ENCODE measurements around the gene CEBPG. TPM values are rescaled to one million over a fixed set of nuclear protein-coding genes. Genes with fewer than 3 reads are reported as not detected.

The CEBPG gene
- 18.0 TPM for total RNA-seq

DNA sequence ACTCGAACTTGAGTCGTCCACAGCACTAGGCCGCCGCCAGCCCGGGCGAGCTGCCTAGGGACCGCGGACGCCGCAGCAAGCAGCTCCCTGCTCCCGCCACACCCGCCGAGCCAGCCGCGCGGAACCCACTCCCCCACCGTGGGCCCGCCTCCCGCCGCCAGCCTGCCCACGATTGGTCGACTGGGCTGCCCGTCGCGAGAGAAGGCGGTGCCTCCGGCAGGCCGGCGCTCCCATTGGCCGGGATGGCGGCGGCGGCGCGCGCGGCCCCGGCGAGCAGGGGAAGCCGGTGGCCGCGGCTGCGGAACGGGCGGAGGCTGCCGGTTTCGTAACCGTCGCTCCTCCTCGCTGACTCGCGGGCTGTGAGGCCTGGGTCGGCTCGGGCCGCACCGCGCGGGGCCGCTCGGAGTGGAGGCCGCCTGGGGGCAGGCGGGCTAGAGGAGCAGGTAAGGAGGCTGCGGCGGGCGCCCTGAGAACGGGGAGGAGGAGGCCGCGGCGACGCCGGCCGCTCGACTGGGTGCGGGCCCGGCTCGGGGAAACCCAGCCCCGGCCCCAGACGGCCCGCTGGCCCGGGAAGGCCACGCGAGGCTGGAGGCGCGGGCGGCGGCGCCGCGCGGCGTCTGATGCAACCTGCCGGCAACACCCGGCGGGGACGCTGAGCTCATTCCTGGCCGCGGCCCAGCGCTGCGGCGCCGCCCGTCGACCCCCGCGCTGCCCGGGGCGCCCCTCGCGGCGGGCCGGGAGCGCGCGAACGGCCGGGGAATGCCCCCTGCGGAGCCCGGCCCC, at the start of gene CEBPG:
CEBPG (plus strand) TSS at position 257 of the 783 bp plus-strand sequence. CDS start 5,531 bp downstream, outside the sequence.
- peak; percentile 94 for DNase-seq (ENCODE audit: low spot score)

- no peak for DNase-seq (ENCODE audit: low spot score)
These were observed 48.9 kb upstream of the CEBPG start for GRCh38 chr19:33324628-33325027.

DNA sequence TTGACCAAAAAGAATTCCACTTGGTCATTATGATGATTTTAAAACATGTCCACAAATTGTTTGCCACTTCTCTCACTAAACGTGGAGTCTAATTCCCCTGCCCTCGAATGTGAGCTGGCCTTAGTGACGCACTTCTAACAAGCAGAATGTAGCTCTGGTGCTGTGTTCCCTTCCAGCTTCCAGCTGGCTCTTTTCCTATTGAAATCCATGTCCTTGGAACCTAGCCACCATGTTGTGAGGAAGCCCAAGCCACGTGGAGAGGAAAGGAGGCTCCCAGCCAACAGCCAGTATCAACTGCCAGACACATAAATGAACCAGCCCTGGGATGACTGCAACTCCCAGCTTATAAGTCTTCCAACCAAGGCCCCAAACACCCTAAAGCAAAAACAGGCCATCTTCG, 47.6 kb upstream of the CEBPG start:
- no peak for DNase-seq (ENCODE audit: low spot score)

DNA sequence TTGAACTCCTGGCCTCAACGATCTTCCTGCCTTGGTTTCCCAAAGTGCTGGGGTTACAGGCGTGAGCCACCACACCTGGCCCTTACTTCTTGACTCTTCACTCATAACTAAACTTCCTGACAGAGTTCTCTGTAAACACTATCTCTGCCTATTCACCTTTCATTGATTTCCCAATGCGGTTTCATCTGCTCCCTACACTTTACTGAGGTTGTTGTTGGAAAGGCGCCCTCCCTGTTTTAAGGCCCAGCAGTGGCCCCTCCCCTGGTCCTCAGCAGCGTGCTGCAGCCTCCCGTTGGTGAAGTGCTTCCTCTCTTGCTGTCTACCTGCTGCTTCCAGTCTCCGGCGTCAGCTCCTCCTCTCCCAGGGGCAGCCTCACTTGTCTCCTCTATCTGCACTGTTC, 44.4 kb upstream of the CEBPG start:
- no peak for DNase-seq (ENCODE audit: low spot score)

DNA sequence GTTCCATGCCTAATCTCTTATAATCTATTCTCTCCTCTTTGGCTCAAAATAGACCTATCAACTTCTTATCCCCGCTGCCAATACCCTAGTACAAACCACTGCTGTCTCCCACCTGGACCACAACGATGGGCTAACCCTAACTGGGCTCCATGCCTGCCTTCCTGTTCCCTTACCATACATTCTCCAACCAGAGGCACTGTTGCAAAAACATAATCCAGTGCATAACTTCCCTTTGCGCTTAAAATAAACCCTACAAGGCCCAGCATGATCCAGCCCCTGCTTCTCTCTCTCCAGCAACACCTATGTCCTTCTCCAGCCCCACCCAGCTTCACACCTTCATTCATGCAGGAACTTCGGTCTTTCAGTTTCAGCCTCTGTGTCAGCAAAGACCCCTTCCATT, 43.8 kb upstream of the CEBPG start:
- DNase-seq (ENCODE audit: low spot score): no peak

DNA sequence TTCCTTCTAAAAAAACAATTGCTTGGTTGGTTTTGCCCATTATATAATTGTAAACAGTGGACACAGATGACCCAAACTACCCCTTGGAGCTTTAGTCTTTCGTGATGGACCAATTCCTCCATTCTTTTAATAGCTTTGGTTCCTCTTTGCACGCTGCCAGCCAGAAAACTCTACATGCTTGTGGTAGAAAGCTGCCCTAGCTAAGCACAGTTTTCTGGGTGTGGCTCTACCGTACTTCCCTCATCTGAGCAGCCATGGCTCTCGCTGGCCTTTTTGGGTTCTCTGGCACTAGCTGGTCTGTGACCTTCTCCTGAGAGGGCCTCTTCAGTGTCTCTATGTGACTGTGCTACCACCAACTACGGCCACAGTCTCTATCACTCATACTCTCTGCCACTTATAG, 41.3 kb upstream of the CEBPG start:
- no peak for DNase-seq (ENCODE audit: low spot score)

GRCh38 chr19:33333151-33333550, 40.4 kb upstream of the CEBPG start:
- DNase-seq (ENCODE audit: low spot score): no peak

DNA sequence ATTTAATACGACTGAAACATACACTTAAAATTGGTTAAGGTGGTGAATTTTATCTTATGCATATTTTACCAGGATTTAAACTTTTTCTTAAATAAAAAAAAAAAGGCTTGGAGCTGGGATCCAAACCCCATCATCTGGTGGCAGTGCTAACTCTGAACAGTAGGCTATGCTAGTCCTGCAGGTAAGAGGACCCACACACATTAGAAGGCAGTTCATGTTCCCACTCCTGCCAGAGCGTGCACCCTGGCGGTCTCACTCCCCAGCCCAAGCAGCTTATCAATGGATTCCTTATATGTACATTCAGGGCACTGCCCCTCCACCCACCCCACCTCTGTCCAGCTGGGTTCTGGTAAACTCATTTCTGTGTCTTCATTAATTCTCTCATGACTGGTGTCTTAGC, 39.9 kb upstream of the CEBPG start:
- no peak for DNase-seq (ENCODE audit: low spot score)

- no peak for DNase-seq (ENCODE audit: low spot score)
These were observed 39.2 kb upstream of the CEBPG start for GRCh38 chr19:33334271-33334670.

GRCh38 chr19:33335446-33335845, 38.1 kb upstream of the CEBPG start:
- no peak for DNase-seq (ENCODE audit: low spot score)

- DNase-seq (ENCODE audit: low spot score): no peak
These were observed 34.2 kb upstream of the CEBPG start for GRCh38 chr19:33339016-33339984.

DNA sequence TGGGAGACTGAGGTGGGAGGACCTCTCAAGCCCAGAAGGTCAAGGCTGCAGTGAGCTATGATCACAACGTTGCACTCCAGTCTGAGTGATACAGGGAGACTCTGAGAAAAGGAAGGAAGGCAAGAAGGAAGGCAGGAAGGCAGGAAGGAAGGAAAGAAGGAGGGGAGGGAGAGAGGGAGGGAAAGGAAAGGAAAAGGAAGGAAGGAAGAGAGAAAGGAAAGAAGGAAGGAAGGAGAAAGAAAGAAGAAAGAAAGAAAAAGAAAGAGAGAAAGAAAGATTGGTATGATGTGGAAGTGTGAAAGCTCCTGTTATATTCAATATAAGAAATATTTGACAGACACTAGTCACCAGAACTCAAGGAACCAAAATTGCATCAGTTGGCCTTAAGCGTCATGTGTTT, 32.5 kb upstream of the CEBPG start:
- DNase-seq (ENCODE audit: low spot score): no peak

- no peak for DNase-seq (ENCODE audit: low spot score)
These were observed 30.2 kb upstream of the CEBPG start for GRCh38 chr19:33343301-33343700.

- DNase-seq (ENCODE audit: low spot score): no peak
These were observed 29.5 kb upstream of the CEBPG start for GRCh38 chr19:33343859-33344572.

DNA sequence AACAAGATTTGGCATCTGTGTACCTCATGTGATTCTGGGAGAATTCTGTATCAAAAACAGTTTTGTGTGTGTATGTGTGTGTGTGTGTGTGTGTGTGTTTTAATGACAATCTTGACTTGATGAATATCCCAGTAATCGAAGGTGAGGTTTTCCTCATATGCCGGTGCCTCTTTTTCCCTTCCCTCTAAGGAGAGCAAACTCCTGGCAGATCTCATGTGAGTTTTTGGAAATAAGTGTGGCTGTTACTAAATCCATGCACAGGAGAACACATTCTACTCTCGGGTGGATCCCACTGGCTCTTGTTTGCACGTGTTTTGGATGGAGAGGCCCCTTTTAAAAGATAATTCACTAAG, 29.0 kb upstream of the CEBPG start:
- DNase-seq (ENCODE audit: low spot score): no peak

DNA sequence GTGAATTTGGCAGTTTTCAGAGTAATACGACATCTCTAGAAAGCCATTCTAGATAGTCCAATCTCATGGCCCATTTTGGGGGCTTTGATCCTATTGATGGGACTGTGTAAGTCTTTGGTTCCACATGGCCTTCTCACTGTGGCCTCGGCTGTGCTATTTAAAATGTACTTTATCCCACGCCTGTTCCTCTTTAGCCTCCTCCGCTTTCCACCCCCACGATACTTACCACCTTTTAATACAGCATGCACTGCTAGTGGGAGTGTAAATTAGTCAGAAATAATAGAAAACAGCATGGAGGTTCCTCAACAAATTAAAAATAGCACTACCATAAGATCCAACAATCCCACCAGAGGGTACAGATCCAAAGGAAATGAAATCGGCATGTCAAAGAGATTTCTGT, 28.3 kb upstream of the CEBPG start:
- no peak for DNase-seq (ENCODE audit: low spot score)

GRCh38 chr19:33346665-33347064, 26.8 kb upstream of the CEBPG start:
- DNase-seq (ENCODE audit: low spot score): no peak

- no peak for DNase-seq (ENCODE audit: low spot score)
These were observed 26.2 kb upstream of the CEBPG start for GRCh38 chr19:33347300-33347699.

GRCh38 chr19:33348301-33349010, 25.1 kb upstream of the CEBPG start:
- DNase-seq (ENCODE audit: low spot score): no peak

- no peak for DNase-seq (ENCODE audit: low spot score)
These were observed 23.9 kb upstream of the CEBPG start for GRCh38 chr19:33349319-33350289.
